MCF 10A (cell line): Measurements from ENCODE around the gene LIG3. TPM values are rescaled to one million over a fixed set of nuclear protein-coding genes. Genes with fewer than 3 reads are reported as not detected.

Experiments used
- BruUV-seq: library from RNA; stranded (reverse); fragments of 400-500 nt; replicated peaks from 2 replicates; lab custom pipeline; 2021; lab: Mats Ljungman, UMichigan
- CTCF ChIA-PET: fragments of 300-600 bp; sonication (Branson Sonifier 250); formaldehyde crosslinking; extraction: SDS; loops from one replicate; lab custom pipeline; 2021; ENCODE audit warnings: antibody characterized with exemption, inconsistent platforms; lab: Yijun Ruan, JAX
- POLR2A ChIA-PET: fragments of 300-600, 350-650 bp; sonication (Branson Sonifier 250); formaldehyde crosslinking; extraction: SDS; loops from one replicate; lab custom pipeline; 2020; ENCODE audit warnings: antibody characterized with exemption, inconsistent platforms; lab: Yijun Ruan, JAX
- DNase-seq: peaks from one replicate; pipeline ENCODE4 v3.0.0-alpha.2; 2018; ENCODE audit not compliant: unreplicated experiment
- H3K27ac Mint-ChIP-seq: one replicate; pipeline ENCODE4 v1.8.0; 2022; ENCODE audit warnings: mild to moderate bottlenecking, low read depth, mixed read lengths; ENCODE audit not compliant: unreplicated experiment
- H3K27me3 Mint-ChIP-seq: one replicate; pipeline ENCODE4 v1.8.0; 2022; ENCODE audit warnings: mixed read lengths; ENCODE audit not compliant: insufficient read depth, unreplicated experiment
- H3K36me3 Mint-ChIP-seq: one replicate; pipeline ENCODE4 v1.8.0; 2022; ENCODE audit warnings: mild to moderate bottlenecking, moderate library complexity, mixed read lengths; ENCODE audit not compliant: insufficient read depth, unreplicated experiment
- H3K4me1 Mint-ChIP-seq: one replicate; pipeline ENCODE4 v1.8.0; 2022; ENCODE audit warnings: mixed read lengths; ENCODE audit not compliant: insufficient read depth, unreplicated experiment
- H3K4me3 Mint-ChIP-seq: one replicate; pipeline ENCODE4 v1.8.0; 2022; ENCODE audit warnings: mild to moderate bottlenecking, moderate library complexity, mixed read lengths; ENCODE audit not compliant: unreplicated experiment
- H3K9me3 Mint-ChIP-seq: one replicate; pipeline ENCODE4 v1.8.0; 2022; ENCODE audit warnings: mixed read lengths; ENCODE audit not compliant: unreplicated experiment
- intact Hi-C: fragments of 100-400 bp; cut with micrococcal nuclease; formaldehyde crosslinking; loops from 2 replicates; pipeline ENCODE4 v1.14.1; 2022
- total RNA-seq: library from RNA; stranded (reverse); gene quantifications from 2 replicates; pipeline ENCODE4 v1.2.3, GENCODE V29; 2022
- TF ChIP-seq, protein P1 (sequence below): fragments of 200-600 bp; IDR thresholded peaks from one replicate; pipeline ENCODE4 v1.8.0; 2022; ENCODE audit warnings: antibody characterized with exemption, mild to moderate bottlenecking; ENCODE audit not compliant: unreplicated experiment

Gene LIG3
- total RNA-seq, 1 experiment from 2014 or later, result 39.7 TPM

DNA sequence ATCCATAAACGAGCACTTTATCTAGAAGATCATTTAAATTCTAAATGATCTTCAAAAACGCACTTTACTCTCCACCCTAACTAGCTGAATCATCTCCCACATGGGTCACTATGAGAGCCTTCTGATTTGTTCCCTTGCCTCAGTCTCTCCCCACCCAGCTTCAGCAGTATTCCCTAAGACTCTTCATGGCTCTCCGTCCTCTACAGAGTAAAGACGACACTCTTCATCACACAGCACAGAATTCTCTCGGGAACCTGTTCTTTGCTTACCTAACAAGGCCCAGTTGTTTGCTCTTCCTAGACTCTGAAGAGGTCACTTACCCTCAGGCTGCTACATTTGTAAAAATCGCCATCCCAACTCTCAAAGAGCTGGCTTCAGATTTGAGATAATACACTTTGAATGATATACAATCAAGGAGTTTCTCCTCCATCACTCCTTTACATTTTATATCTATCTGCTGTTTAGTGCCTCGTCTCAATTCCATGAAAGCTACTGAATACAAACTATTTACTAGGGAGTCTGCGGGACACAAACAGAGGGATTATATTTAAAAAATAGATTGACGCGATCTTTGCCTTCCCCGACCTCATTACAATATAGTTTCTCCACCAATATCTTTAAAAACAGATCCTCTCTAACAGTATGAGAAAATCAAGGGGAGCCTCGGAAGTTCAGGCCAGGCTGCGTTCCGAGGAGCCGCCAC, 511 bp upstream of the LIG3 start:
- DNase-seq, result peak; percentile 9
- Mint-ChIP-seq H3K36me3 (peaks cover 11% of the 10 kb centered on the region), H3K27me3 (no peaks in the 10 kb centered on the region), H3K9me3 (no peaks in the 10 kb centered on the region), H3K4me1 (peaks cover 27% of the 10 kb centered on the region), H3K4me3 (peak overlapping the region; percentile 75), H3K27ac (peak overlapping the region; percentile 89)
- BruUV-seq, result TSS peak; percentile 92
- CTCF ChIA-PET, result interaction anchor here (0.5 to 1.8 kb wide), 7 partner anchors 87 to 638 kb away, joined by 3 to 12 read pairs (median 3); partner anchors contain the start of gene RAD51D
- intact Hi-C loops, result loop anchor here (5.0 kb wide), 3 partner anchors 108 to 558 kb away; no protein-coding TSS in a partner anchor
- POLR2A ChIA-PET, result interaction anchor here (0.5 to 6.1 kb wide), 12 partner anchors 11 to 588 kb away, joined by 3 to 53 read pairs (median 5); partner anchors contain the start of genes CCT6B, RFFL and ZNF830
- TF ChIP-seq, protein P1, sequence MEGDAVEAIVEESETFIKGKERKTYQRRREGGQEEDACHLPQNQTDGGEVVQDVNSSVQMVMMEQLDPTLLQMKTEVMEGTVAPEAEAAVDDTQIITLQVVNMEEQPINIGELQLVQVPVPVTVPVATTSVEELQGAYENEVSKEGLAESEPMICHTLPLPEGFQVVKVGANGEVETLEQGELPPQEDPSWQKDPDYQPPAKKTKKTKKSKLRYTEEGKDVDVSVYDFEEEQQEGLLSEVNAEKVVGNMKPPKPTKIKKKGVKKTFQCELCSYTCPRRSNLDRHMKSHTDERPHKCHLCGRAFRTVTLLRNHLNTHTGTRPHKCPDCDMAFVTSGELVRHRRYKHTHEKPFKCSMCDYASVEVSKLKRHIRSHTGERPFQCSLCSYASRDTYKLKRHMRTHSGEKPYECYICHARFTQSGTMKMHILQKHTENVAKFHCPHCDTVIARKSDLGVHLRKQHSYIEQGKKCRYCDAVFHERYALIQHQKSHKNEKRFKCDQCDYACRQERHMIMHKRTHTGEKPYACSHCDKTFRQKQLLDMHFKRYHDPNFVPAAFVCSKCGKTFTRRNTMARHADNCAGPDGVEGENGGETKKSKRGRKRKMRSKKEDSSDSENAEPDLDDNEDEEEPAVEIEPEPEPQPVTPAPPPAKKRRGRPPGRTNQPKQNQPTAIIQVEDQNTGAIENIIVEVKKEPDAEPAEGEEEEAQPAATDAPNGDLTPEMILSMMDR, result no peak

DNA sequence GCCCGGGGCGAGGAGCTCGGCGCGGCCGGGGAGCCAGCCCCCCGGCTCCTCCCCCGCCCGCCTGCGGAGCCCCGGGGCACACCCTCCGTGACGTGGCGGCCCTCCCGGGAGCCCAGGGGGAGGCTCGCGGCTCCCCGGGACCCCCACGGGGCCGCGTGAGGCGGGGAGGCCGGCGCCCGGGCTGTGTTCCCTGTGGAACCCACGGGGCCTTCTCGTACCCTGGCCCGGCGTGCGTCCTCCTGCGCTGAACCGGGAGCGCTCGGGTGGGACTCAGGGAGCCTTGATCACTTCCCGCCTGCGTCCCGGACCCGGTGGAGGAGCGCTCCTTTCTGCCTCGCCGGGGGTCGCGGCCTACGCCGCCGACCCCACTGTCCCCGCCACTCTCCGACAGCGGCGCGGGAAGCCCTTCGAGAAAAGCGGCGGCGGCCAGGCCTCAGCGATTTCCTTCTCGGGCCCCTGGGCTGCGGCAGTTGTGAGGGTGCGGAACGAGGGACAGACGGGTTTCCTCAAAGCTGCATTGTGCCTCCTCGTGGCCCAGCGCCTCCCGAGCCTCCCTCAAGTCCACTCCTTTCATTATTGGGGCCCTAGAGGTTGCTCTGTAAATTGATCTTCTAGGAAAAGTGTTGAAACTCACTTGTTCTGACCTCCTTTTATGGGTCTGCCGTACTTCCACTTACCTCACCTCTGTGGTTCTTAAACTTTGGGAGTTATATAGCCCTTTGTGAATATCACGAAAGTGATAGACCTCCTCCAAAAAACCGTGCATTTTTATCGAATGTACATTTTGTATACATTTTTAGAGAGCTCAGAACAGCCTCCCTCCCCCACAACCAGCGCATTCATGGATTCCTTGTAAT, 597 bp downstream of the LIG3 start:
- peak overlapping the region; percentile 89 for H3K27ac Mint-ChIP-seq
- ChIA-PET CTCF (interaction anchor here (0.5 to 2.5 kb wide), 15 partner anchors 10 to 932 kb away, joined by 3 to 12 read pairs (median 4); partner anchors contain the start of genes NLE1 and RAD51D), POLR2A (interaction anchor here (0.6 to 6.1 kb wide), 26 partner anchors 10 to 306 kb away, joined by 3 to 53 read pairs (median 4); partner anchors contain the start of genes CCT6B, RFFL, SLFN5 and ZNF830)
- intact Hi-C loops, result loop anchor here (1.0 to 5.0 kb wide), 4 partner anchors 20 to 559 kb away; partner anchors contain the start of genes CCT6B and ZNF830
- H3K27me3 Mint-ChIP-seq, result no peaks in the 10 kb centered on the region
- BruUV-seq, result no TSS peak
- peak overlapping the region; percentile 75 for H3K4me3 Mint-ChIP-seq
- TF ChIP-seq, protein P1, result peak; percentile 39
- H3K36me3 Mint-ChIP-seq, result peaks cover 15% of the 10 kb centered on the region
- peaks cover 27% of the 10 kb centered on the region for H3K4me1 Mint-ChIP-seq
- DNase-seq, result peak; percentile 83
- H3K9me3 Mint-ChIP-seq, result no peaks in the 10 kb centered on the region

DNA sequence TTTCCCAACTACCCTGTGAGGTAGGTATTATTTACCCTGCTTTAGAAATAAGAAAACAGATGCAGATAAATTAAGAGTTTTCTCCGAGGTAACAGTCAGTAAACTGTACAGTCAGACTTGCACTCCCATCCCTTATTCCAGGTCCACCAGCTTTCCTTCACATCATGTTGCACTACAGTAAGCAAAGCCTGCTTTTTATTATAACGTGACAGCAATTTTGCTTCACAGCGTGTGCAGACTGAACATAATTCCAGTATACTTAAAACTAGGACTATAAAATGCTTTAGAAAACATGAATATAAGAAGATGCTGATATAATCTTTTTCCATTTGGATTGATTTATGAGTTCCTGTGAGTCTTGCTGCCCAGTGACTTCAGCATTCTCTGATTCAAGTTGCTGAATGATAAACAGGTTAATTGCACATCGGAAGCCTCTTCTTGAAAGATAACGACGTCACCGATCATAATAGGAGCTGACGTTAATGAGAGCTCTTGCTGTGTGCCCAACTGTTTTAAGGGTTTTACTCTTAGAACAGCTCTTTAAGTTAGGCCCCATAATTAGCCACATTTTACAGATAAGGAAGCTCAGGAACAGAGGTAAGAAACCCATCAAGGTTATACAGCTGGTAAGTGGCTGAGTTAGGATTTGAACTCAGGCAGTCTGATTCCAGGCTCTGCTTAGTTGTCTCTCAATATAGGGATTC, 1.4 kb downstream of the LIG3 start:
- peaks cover 21% of the 10 kb centered on the region for H3K36me3 Mint-ChIP-seq
- DNase-seq, result no peak
- H3K4me1 Mint-ChIP-seq, result peaks cover 27% of the 10 kb centered on the region
- intact Hi-C loops, result loop anchor here (1.0 to 5.0 kb wide), 4 partner anchors 20 to 559 kb away; partner anchors contain the start of genes CCT6B and ZNF830
- no peaks in the 10 kb centered on the region for H3K27me3 Mint-ChIP-seq
- peak overlapping the region; percentile 89 for H3K27ac Mint-ChIP-seq
- TF ChIP-seq, protein P1, result no peak
- ChIA-PET POLR2A (interaction anchor here (0.7 to 6.1 kb wide), 20 partner anchors 8 to 274 kb away, joined by 3 to 53 read pairs (median 4); partner anchors contain the start of genes CCT6B, RFFL, SLFN5 and ZNF830), CTCF (interaction anchor here (0.6 to 2.5 kb wide), 19 partner anchors 9 to 933 kb away, joined by 3 to 12 read pairs (median 4); partner anchors contain the start of genes NLE1, RAD51D and UNC45B)
- H3K9me3 Mint-ChIP-seq, result no peaks in the 10 kb centered on the region
- BruUV-seq, result TSS peak; percentile 50
- H3K4me3 Mint-ChIP-seq, result peak overlapping the region; percentile 75
